Muscle layer of colon (tissue), 2 donors: ENCODE results near the gene NOCT.
"Not testable (repeated sequence)": the region's sequence is repeated elsewhere in the genome, so short reads cannot be mapped to it uniquely, and the experiment has no call there.

Experiments used
- H3K27ac ChIP-seq: one replicate; pipeline ENCODE4 v1.7.0; 2013; ENCODE audit warnings: low read depth, mild to moderate bottlenecking, low read length, moderate library complexity
- H3K27me3 ChIP-seq, 2 donors: one replicate each; pipeline ENCODE4 v1.7.0; 2013; ENCODE audit warnings: low read length in 2 of 2, mild to moderate bottlenecking in 2 of 2; ENCODE audit not compliant: insufficient read depth in 2 of 2, control insufficient read depth in 1 of 2
- H3K36me3 ChIP-seq: one replicate; pipeline ENCODE4 v1.7.0; 2013; ENCODE audit warnings: mild to moderate bottlenecking, low read length; ENCODE audit not compliant: insufficient read depth
- H3K4me1 ChIP-seq: one replicate; pipeline ENCODE4 v1.7.0; 2013; ENCODE audit warnings: mild to moderate bottlenecking, low read length; ENCODE audit not compliant: insufficient read depth
- H3K4me3 ChIP-seq, 2 donors: one replicate each; pipeline ENCODE4 v1.7.0; 2013; ENCODE audit warnings: low read length in 2 of 2, low read depth in 1 of 2, mild to moderate bottlenecking in 1 of 2, moderate library complexity in 1 of 2
- H3K9ac ChIP-seq: one replicate; pipeline ENCODE4 v1.7.0; 2013; ENCODE audit warnings: low read length
- H3K9me3 ChIP-seq: one replicate; pipeline ENCODE4 v1.7.0; 2013; ENCODE audit warnings: mild to moderate bottlenecking, low read length
- donor health status: abdominal sarcoma.
- donor health status: Adenocarcinoma of cecum.

NOCT gene

DNA sequence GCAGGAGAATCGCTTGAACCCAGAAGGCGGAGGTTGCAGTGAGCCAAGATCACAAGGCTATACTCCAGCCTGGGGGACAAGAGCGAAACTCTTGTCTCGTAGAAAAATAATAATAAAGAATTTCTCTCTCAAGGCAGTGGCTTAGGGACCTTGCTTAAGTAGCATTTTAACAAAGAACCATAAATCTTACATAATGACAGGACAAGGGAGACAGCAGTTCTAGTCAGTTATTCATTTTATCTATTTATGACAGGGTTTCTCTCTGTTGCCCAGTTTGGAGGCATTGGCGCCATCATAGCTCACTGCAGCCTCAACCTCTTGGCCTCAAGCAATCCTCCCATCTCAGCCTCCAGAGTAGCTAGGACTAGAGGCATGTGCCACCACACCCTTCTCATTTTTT lies 31.9 kb upstream of the NOCT start:
- no peak overlapping the region for H3K4me3 ChIP-seq
- peaks cover 7% of the 10 kb centered on the region for H3K4me1 ChIP-seq
- H3K9ac ChIP-seq: no peak overlapping the region
- no peaks in the 10 kb centered on the region for H3K36me3 ChIP-seq
- H3K9me3 ChIP-seq: no peaks in the 10 kb centered on the region
- no peak overlapping the region for H3K27ac ChIP-seq
- H3K27me3 ChIP-seq: no peaks in the 10 kb centered on the region

DNA sequence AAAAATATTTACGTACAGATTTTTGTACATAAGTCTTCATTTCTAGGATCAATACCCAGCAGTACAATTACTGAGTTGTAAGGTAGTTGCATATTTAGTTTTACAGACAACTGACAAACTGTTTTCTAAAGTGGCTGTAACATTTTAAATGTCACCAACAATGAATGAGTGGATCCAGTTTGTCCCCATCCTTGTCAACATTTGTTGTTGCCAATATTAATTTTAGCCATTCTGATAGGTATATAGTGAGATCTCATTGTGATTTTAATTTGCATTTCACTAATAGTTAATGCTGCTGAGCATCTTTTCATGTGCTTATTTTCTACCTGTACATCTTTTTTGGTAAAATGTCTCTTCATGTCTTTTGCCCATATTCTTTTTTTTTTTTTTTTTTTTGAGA lies 30.9 kb upstream of the NOCT start:
- no peaks in the 10 kb centered on the region for H3K36me3 ChIP-seq
- H3K9ac ChIP-seq: no peak overlapping the region
- H3K27ac ChIP-seq: no peak overlapping the region
- no peaks in the 10 kb centered on the region for H3K9me3 ChIP-seq
- H3K27me3 ChIP-seq: no peaks in the 10 kb centered on the region
- peaks cover 7% of the 10 kb centered on the region for H3K4me1 ChIP-seq
- H3K4me3 ChIP-seq: no peak overlapping the region

DNA sequence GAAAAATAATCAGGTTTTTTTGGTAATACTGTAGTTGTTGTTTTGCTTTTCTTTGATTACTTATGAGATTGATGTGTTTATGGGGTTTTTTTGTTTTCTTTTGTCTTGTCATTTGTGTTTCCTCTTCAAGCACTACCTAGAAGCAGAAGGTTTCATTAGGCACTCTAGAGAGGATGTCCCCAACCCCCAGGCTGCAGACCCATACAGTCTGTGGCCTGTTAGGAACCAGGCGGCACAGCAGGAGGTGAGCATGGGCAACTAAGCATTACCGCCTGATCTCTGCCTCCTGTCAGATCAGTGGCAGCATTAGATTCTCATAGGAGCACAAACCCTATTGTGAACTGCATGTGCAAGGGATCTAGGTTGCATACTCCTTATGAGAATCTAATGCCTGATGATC lies 22.9 kb upstream of the NOCT start:
- Histone ChIP-seq H3K27ac (no peak overlapping the region), H3K36me3 (no peaks in the 10 kb centered on the region), H3K27me3 (no peaks in the 10 kb centered on the region), H3K4me3 (no peak overlapping the region), H3K4me1 (no peaks in the 10 kb centered on the region), H3K9ac (no peak overlapping the region), H3K9me3 (no peaks in the 10 kb centered on the region)

DNA sequence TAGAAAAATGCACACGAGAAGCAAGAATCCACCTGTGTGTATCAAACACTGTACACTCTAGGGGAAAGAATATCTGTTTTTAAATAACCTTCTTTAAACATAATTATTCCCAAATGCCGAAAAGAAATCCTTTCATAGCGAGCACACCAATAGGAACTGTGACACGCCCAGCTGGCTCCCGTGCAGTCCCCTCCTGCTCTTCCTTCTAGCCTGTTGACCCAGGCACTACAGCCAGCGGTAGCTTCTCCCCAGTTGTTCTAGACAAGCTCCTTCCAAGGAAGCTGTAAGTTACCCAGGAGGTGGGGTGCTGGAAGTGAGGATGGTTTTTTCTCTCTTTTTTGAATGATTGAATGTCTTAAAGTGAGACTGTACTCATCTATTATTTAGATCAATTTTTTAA lies 19.5 kb upstream of the NOCT start:
- no peaks in the 10 kb centered on the region for H3K36me3 ChIP-seq
- H3K9me3 ChIP-seq: no peaks in the 10 kb centered on the region
- H3K4me3 ChIP-seq: no peak overlapping the region
- H3K27me3 ChIP-seq: no peaks in the 10 kb centered on the region
- H3K9ac ChIP-seq: no peak overlapping the region
- H3K4me1 ChIP-seq: no peaks in the 10 kb centered on the region
- H3K27ac ChIP-seq: no peak overlapping the region

DNA sequence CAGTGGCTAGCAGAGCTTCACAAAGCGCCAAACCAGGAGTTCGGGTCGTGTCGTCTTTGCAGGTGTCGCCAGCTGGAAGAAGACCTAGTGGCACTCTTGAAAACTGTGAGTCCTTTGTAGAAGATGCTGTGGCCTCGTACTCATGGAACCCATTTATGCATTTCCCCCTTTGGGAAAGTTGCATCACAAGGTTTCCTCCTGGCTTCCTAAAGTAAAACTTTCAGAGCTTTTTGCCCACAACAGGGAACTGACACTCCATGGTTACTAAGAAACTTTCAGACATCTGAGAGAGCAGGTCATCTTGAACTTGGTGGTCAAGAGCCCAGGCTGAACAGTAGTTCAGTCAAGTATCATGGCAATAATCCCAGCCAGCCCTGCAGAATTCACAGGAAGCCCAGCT lies 15.9 kb upstream of the NOCT start:
- Histone ChIP-seq H3K4me3 (no peak overlapping the region), H3K9me3 (no peaks in the 10 kb centered on the region), H3K9ac (no peak overlapping the region), H3K4me1 (no peaks in the 10 kb centered on the region), H3K36me3 (no peaks in the 10 kb centered on the region), H3K27ac (no peak overlapping the region), H3K27me3 (no peaks in the 10 kb centered on the region)

DNA sequence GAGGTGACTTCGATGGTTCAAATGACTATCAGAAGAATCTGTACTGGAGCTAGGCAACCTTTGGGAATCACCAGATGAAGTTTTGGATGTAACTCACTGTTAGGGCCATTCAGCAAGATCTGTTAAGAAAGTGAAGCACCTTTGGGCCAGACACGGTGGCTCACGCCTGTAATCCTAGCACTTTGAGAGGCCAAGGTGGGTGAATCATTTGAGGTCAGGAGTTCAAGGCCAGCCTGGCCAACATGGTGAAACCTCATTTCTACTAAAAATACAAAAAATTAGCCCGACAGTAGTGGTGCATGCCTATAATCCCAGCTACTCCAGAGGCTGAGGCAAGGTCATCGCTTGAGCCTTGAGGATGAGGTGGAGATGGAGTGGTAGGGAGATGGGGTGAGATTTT lies 15.4 kb upstream of the NOCT start:
- not testable (repeated sequence) for H3K9me3 ChIP-seq, H3K9ac ChIP-seq, H3K27ac ChIP-seq, H3K4me3 ChIP-seq, H3K36me3 ChIP-seq, H3K4me1 ChIP-seq, H3K27me3 ChIP-seq

DNA sequence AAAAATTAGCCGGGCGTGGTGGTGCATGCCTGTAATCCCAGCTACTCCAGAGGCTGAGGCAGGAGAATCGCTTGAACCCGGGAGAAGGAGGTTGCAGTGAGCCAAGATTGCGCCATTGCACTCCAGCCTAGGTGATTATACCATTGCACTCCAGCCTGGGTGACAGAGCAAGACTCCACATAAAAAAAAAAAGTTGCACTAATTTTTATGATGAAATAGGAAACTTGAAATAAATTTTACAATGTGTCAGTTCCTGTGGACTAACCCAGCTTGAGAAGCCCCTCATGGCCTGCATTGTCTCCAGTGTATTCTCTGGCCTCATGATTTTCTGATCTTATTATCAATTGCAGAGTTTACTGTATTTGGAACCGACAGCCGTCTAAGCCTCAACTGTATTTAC lies 14.2 kb upstream of the NOCT start:
- H3K9ac ChIP-seq, H3K9me3 ChIP-seq, H3K36me3 ChIP-seq, H3K27ac ChIP-seq, H3K27me3 ChIP-seq, H3K4me3 ChIP-seq, H3K4me1 ChIP-seq: not testable (repeated sequence)

DNA sequence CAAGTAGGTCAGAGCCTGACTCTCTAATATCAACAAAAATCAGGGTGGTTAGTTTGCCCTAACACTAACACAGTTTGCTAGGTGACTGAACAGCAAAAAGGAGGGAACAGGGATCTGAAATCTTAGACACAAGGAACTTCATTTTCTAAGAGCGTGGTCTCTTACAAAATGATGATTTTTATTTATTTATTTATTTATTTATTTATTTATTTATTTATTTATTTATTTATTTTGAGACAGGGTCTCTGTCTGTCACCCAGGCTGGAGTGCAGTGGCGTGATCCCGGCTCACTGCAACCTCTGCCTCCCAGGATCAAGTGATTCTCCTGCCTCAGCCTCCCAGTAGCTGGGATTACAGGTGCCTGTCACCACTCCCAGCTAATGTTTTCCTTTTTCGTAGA lies 11.9 kb upstream of the NOCT start:
- H3K36me3 ChIP-seq, H3K4me3 ChIP-seq, H3K27ac ChIP-seq, H3K27me3 ChIP-seq, H3K9me3 ChIP-seq, H3K4me1 ChIP-seq, H3K9ac ChIP-seq: not testable (repeated sequence)

DNA sequence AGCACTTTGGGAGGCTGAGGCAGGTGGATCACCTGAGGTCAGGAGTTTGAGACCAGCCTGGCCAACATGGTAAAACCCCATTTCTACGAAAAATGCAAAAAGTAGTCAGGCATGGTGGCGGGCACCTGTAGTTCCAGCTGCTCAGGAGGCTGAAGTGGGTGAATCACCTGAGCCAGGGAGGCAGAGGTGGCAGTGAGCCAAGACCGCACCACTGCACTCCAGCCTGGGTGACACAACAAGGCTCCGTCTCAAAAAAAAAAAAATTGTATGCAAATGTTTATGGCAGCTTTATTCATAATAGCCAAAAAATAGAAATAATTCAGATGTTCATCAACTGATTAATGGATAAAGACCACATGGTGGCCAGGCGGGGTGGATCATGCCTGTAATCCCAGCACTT lies 9.8 kb upstream of the NOCT start:
- Histone ChIP-seq H3K4me3 (no peak overlapping the region), H3K36me3 (no peaks in the 10 kb centered on the region), H3K27me3 (no peaks in the 10 kb centered on the region), H3K9me3 (no peaks in the 10 kb centered on the region), H3K4me1 (no peaks in the 10 kb centered on the region), H3K27ac (no peak overlapping the region), H3K9ac (no peak overlapping the region)

DNA sequence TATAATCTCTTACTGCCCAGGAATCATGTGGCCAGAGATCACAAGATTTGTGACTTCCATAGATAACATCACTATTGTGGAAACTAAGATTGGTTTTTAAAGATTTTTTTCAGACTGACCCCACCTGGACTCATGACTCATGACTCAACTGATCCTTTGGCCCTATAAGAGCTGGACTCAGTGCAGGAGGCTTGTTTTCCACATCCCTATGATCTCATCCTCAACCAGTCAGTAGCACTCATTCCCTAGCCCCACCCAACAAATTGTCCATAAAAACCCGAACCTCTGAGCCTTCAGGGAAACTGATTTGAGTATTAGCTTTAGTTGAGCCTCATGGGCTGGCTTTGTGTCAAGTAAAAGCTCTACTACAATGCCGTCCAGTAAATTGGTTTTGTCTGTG lies 7.9 kb upstream of the NOCT start:
- no peaks in the 10 kb centered on the region for H3K36me3 ChIP-seq
- no peak overlapping the region for H3K27ac ChIP-seq
- H3K9ac ChIP-seq: no peak overlapping the region
- H3K4me1 ChIP-seq: no peaks in the 10 kb centered on the region
- no peaks in the 10 kb centered on the region for H3K27me3 ChIP-seq
- no peaks in the 10 kb centered on the region for H3K9me3 ChIP-seq
- no peak overlapping the region for H3K4me3 ChIP-seq

DNA sequence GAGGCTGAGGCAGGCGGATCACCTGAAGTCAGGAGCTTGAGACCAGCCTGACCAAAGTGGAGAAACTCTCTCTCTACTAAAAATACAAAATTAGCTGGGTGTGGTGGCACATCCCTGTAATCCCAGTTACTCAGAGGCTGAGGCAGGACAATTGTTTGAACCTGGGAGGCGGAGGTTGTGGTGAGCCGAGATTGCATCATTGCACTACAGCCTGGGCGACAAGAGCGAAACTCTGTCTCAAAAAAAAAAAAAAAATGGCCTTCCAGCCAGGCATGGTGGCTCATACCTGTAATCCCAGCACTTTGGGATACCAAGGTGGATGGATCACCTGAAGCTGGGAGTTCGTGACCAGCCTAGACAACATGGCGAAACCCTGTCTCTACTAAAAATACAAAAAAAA lies 7.3 kb upstream of the NOCT start:
- H3K27ac ChIP-seq, H3K4me1 ChIP-seq, H3K4me3 ChIP-seq, H3K36me3 ChIP-seq, H3K27me3 ChIP-seq, H3K9ac ChIP-seq, H3K9me3 ChIP-seq: not testable (repeated sequence)

DNA sequence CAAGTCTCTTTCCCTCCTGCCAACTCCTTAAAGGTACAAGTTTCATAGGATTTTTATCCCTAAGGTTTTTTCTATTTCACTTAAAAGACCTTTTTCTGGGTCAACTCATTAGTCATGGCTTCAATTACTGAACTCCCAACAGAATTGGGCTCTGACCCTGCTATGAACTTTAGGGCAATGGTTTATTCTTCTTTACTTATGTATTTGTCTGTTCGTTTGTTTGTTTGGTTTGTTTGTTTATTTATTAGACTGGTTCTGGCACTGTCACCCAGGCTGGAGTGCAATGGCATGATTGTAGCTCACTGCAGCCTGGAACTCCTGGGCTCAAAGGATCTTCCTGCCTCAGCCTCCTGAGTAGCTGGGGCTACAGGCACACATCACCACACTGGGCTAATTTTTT lies 5.9 kb upstream of the NOCT start:
- no peaks in the 10 kb centered on the region for H3K9me3 ChIP-seq
- peaks cover 7% of the 10 kb centered on the region for H3K4me1 ChIP-seq
- no peaks in the 10 kb centered on the region for H3K36me3 ChIP-seq
- H3K27me3 ChIP-seq: no peaks in the 10 kb centered on the region
- no peak overlapping the region for H3K9ac ChIP-seq
- no peak overlapping the region for H3K27ac ChIP-seq
- no peak overlapping the region for H3K4me3 ChIP-seq
